ENCODE data around the gene GPR148. TPM values are rescaled to one million over a fixed set of nuclear protein-coding genes. Genes with fewer than 3 reads are reported as not detected.
"Not testable (repeated sequence)": the region's sequence is repeated elsewhere in the genome, so short reads cannot be mapped to it uniquely, and the experiment has no call there.

Gene GPR148
- total RNA-seq, 6 donors from 2014 or later, result not detected

GRCh38 chr2:130724455-130724854, 4.4 kb upstream of the GPR148 start:
- DNase-seq (no peak), ATAC-seq (ENCODE audit: low FRiP score in 2 of 2) (no peak)
- Histone ChIP-seq H3K27me3 (no peaks in the 10 kb centered on the region), H3K4me3 (no peak overlapping the region), H3K27ac (no peak overlapping the region), H3K9me3 (no peaks in the 10 kb centered on the region), H3K36me3 (no peaks in the 10 kb centered on the region), H3K4me1 (peaks cover 11 to 20% (median 17%) of the 10 kb centered on the region in 4 donors)
- 67 to 69% methylated on average over 2 of the region's 2 CpGs for WGBS, 2 donors
- no peak for TF ChIP-seq POLR2AphosphoS5 (IDR thresholded peaks at IDR 0.05)
- TF ChIP-seq CTCF (IDR thresholded peaks at IDR 0.05), result no peak
- TF ChIP-seq EP300 (IDR thresholded peaks at IDR 0.05), result no peak
- no peak for TF ChIP-seq POLR2A (IDR thresholded peaks at IDR 0.05)

DNA sequence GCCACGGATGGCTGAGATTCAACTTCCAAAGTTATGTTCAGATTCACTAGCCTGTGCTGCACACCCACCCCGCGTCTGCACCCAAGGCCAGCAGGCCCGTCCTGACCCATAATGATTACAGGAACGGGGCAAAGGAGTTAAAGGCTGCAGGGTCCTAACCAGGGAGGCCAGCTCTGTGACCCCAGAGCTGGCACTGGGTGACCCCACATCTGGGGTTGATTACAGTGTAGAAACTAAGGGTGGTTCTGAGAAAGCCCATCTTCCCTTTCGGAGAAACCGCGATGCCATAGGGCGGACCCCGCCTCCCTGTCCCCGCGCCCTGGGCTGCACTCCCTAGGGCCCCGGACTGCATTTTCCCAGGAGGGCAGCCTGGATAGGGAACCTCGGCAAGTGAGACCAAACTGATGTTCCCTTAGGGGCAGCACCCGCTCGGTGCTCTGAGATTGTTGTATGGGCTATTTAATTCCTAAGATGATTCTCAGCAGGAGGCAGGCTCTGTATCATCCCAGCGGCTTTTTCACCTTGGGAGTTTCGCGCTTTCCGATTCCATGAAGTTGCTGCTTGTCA, 2.2 kb upstream of the GPR148 start:
- peaks cover 11 to 20% (median 17%) of the 10 kb centered on the region in 4 donors for H3K4me1 ChIP-seq
- H3K9me3 ChIP-seq, result no peaks in the 10 kb centered on the region
- ATAC-seq (ENCODE audit: low FRiP score in 2 of 2), result no peak
- DNase-seq, result peak in 1 of 2 donors; percentile 69
- TF ChIP-seq CTCF (IDR thresholded peaks at IDR 0.05) (no peak), POLR2AphosphoS5 (IDR thresholded peaks at IDR 0.05) (no peak), POLR2A (IDR thresholded peaks at IDR 0.05) (no peak), EP300 (IDR thresholded peaks at IDR 0.05) (no peak)
- no peaks in the 10 kb centered on the region for H3K27me3 ChIP-seq
- H3K36me3 ChIP-seq, result no peaks in the 10 kb centered on the region
- peak overlapping the region in 3 of 4 donors; percentile 47 to 59 (median 51) for H3K4me3 ChIP-seq
- peak overlapping the region in 3 of 4 donors; percentile 45 to 73 (median 53) for H3K27ac ChIP-seq
- WGBS, 2 donors, result 15 to 20% methylated on average over 9 to 20 of the region's 20 CpGs

DNA sequence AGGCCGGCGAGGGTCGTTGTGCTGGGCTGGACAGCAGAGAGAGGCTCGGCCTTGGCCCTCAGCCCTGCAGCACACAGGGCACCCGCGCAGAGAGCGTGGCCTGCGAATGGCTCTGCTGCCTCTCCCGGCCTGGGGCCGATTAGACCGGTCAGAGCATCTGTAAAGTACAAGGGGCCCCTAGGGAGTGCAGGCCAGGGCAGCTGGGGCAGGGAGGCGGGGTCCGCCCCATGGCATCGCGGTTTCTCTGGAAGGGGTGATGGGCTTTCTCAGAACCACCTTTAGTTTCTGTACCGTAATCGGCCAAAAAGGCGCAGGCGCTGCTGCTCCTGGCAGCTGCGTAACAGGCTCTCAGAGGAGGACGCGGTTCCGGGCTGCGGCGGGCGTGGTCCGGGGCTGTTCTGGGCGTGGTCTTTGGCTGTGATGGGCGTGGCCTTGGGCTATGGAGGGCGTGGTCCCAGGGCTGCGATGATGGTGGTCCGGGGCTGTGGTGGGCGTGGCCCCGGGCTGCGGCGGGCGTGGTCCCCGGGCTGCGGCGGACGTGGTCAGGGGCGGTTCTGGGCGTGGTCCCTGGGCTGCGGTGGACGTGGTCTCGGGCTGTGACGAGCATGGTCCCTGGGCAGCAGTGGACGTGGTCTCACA, 1.5 kb upstream of the GPR148 start:
- peaks cover 11 to 20% (median 17%) of the 10 kb centered on the region in 4 donors for H3K4me1 ChIP-seq
- peak overlapping the region; percentile 29 to 59 (median 49) for H3K4me3 ChIP-seq
- H3K36me3 ChIP-seq, result no peaks in the 10 kb centered on the region
- no peaks in the 10 kb centered on the region for H3K9me3 ChIP-seq
- TF ChIP-seq CTCF (IDR thresholded peaks at IDR 0.05) (no peak), POLR2A (IDR thresholded peaks at IDR 0.05) (peak in 1 of 4 donors; percentile 39)
- DNase-seq (peak; percentile 85 to 95), ATAC-seq (ENCODE audit: low FRiP score in 2 of 2) (peak; percentile 87 to 94)
- WGBS, 2 donors, result 1 to 2% methylated on average over 6 to 20 of the region's 48 CpGs
- peak overlapping the region; percentile 33 to 73 (median 49) for H3K27ac ChIP-seq
- H3K27me3 ChIP-seq, result no peaks in the 10 kb centered on the region

DNA sequence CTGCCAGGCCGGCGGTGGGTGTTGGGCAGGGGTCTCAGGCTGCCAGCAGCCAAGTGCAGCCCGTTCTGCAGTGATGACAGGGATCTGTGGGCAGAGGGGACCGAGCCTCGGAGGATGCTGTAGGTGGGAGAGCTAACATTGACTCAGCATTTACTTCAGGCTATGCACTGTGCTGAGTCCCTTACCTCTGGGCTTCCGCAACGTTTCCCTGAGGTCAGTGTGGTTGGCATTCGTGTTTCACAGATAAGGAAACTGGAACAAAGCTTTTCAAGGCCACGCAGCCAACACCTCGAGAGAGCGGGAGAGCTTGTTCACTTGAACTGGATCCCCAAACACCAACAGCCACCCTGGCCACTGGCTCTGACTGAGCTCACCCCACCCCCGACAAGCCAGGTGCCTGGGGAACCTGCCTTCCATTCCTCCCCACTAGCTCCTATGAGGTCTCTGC, 839 bp upstream of the GPR148 start:
- TF ChIP-seq POLR2A (IDR thresholded peaks at IDR 0.05), result no peak
- peaks cover 11 to 20% (median 17%) of the 10 kb centered on the region in 4 donors for H3K4me1 ChIP-seq
- H3K9me3 ChIP-seq, result no peaks in the 10 kb centered on the region
- no peaks in the 10 kb centered on the region for H3K36me3 ChIP-seq
- H3K27me3 ChIP-seq, result no peaks in the 10 kb centered on the region
- peak overlapping the region in 3 of 4 donors; percentile 47 to 59 (median 51) for H3K4me3 ChIP-seq
- ATAC-seq (ENCODE audit: low FRiP score in 2 of 2) (peak; percentile 3 to 51), DNase-seq (no peak)
- H3K27ac ChIP-seq, result peak overlapping the region in 2 of 4 donors; percentile 43 to 73
- WGBS, 2 donors, result 5 to 20% methylated on average over 2 to 12 of the region's 12 CpGs

DNA sequence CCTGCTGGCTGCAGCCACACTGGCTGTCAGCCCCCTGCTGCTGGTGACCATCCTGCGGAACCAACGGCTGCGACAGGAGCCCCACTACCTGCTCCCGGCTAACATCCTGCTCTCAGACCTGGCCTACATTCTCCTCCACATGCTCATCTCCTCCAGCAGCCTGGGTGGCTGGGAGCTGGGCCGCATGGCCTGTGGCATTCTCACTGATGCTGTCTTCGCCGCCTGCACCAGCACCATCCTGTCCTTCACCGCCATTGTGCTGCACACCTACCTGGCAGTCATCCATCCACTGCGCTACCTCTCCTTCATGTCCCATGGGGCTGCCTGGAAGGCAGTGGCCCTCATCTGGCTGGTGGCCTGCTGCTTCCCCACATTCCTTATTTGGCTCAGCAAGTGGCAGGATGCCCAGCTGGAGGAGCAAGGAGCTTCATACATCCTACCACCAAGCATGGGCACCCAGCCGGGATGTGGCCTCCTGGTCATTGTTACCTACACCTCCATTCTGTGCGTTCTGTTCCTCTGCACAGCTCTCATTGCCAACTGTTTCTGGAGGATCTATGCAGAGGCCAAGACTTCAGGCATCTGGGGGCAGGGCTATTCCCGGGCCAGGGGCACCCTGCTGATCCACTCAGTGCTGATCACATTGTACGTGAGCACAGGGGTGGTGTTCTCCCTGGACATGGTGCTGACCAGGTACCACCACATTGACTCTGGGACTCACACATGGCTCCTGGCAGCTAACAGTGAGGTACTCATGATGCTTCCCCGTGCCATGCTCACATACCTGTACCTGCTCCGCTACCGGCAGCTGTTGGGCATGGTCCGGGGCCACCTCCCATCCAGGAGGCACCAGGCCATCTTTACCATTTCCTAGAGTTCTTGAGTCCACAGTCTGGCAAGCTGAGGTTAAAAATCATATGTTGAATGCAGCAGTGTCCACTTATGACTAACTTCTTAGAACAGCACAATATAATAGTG, 741 bp downstream of the GPR148 start:
- peak in 1 of 2 donors; percentile 64 for DNase-seq
- Histone ChIP-seq H3K4me1 (peaks cover 11 to 20% (median 17%) of the 10 kb centered on the region in 4 donors), H3K4me3 (no peak overlapping the region), H3K27me3 (no peaks in the 10 kb centered on the region), H3K36me3 (no peaks in the 10 kb centered on the region), H3K27ac (no peak overlapping the region), H3K9me3 (no peaks in the 10 kb centered on the region)
- ATAC-seq (ENCODE audit: low FRiP score in 2 of 2), result no peak
- no peak for TF ChIP-seq CTCF (IDR thresholded peaks at IDR 0.05)
- no peak for TF ChIP-seq POLR2AphosphoS5 (IDR thresholded peaks at IDR 0.05)
- no peak for TF ChIP-seq POLR2A (IDR thresholded peaks at IDR 0.05)
- TF ChIP-seq EP300 (IDR thresholded peaks at IDR 0.05), result no peak
- whole genome bisulfite sequencing, 2 donors, result 91 to 95% methylated on average over 13 to 17 of the region's 17 CpGs

DNA sequence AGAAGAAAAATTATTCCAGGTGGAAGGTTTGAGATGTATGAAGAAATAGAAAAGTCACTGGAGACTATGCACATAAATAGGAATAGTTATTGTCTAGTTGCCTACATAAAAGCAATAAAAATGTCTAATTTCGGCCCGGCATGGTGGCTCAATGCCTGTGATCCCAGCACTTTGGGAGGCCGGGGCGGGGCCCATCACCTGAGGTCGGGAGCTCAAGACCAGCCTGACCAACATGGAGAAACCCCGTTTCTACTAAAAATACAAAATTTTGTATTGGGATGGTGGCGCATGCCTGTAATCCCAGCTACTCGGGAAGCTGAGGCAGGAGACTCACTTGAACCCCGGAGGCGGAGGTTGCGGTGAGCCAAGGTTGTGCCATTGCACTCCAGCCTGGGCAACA, 3.4 kb downstream of the GPR148 start:
- not testable (repeated sequence) for H3K27me3 ChIP-seq; ATAC-seq (ENCODE audit: low FRiP score in 2 of 2)
- 91 to 92% methylated on average over 11 of the region's 11 CpGs for WGBS, 2 donors

More for the DNA sequence above, 3.4 kb downstream of the GPR148 start:
- H3K27ac ChIP-seq, H3K4me3 ChIP-seq, H3K36me3 ChIP-seq, H3K9me3 ChIP-seq, H3K4me1 ChIP-seq: not testable (repeated sequence)
- peak in 1 of 2 donors; percentile 43 for DNase-seq
